Activated T-helper 17 cell treated with anti-CD3 and anti-CD28 coated beads, Interleukin-2, amount 50 U/mL, for 72 hours (primary cell): ENCODE results near the gene IFNB1. TPM values are rescaled to one million over a fixed set of nuclear protein-coding genes. Genes with fewer than 3 reads are reported as not detected.
A peak's percentile ranks its signal among the peaks of the same experiment; 100 is the strongest.

ENCODE experiments used
- ATAC-seq: fragments of 150-1000 bp; cut with Tn5 transposase; replicated peaks from 2 replicates; pipeline ENCODE4 v1.10.0; 2021; ENCODE audit warnings: mild to moderate bottlenecking, moderate library complexity
- H3K27ac Mint-ChIP-seq: one replicate; pipeline ENCODE4 v1.8.0; 2022; ENCODE audit warnings: mixed read lengths
- H3K27me3 Mint-ChIP-seq: one replicate; pipeline ENCODE4 v1.8.0; 2022; ENCODE audit warnings: mixed read lengths
- H3K36me3 Mint-ChIP-seq: one replicate; pipeline ENCODE4 v1.8.0; 2022; ENCODE audit warnings: low read depth, mild to moderate bottlenecking, mixed read lengths
- H3K4me1 Mint-ChIP-seq: one replicate; pipeline ENCODE4 v1.8.0; 2022; ENCODE audit warnings: mixed read lengths
- H3K4me3 Mint-ChIP-seq: one replicate; pipeline ENCODE4 v1.8.0; 2022; ENCODE audit warnings: mild to moderate bottlenecking, mixed read lengths
- H3K9me3 Mint-ChIP-seq: one replicate; pipeline ENCODE4 v1.8.0; 2022; ENCODE audit warnings: mixed read lengths
- total RNA-seq, 2 donors: library from RNA; stranded (reverse); gene quantifications; one replicate each; pipeline ENCODE4 v1.2.3, GENCODE V29; 2022

The IFNB1 gene
- total RNA-seq, 2 donors from 2014 or later: not detected

DNA sequence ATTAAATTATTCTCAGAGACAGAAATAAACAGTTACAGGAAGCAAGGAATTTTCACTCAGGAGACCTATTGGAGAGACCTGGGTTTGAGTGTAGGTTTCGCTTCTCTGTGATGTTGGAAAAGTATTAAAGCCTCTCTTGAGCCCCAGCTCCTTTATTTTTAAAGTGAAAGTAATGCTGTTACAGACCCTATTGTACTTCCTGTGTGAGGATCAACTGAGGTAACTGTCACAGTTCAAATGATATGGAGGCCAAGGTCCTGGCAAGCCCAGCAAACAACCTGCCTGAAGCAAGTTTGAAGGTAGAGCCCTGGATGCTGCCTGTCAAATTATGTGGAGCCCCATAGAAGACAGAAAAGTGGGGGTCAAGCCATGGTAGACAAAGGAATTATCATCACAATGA is 38.4 kb downstream of the IFNB1 start:
- Mint-ChIP-seq H3K27me3 (no peaks in the 10 kb centered on the region), H3K4me3 (no peak overlapping the region), H3K27ac (no peak overlapping the region), H3K36me3 (no peaks in the 10 kb centered on the region), H3K9me3 (no peaks in the 10 kb centered on the region), H3K4me1 (no peaks in the 10 kb centered on the region)
- ATAC-seq: no peak

DNA sequence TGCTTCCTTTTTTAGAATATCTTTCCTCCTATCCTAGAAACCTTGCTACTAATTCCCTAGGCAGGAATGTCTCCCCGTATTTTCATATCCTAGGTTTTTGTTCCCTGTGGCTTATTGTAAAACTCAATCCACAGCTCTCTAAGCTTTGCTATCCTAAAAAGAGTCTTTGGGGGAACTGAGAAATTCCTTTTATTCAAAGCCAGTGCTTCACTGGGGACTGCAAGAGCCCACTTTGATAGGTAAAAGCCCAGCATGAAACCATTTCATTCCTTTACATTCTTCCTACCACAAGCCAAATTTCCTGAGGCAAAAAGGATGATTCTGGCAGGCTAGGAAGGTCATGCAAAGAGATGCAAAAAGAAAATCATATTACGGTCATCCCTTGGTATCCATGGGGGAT is 40.5 kb downstream of the IFNB1 start:
- no peak overlapping the region for H3K4me3 Mint-ChIP-seq
- H3K27ac Mint-ChIP-seq: no peak overlapping the region
- H3K4me1 Mint-ChIP-seq: peaks cover 11% of the 10 kb centered on the region
- no peaks in the 10 kb centered on the region for H3K36me3 Mint-ChIP-seq
- H3K9me3 Mint-ChIP-seq: no peaks in the 10 kb centered on the region
- ATAC-seq: no peak
- H3K27me3 Mint-ChIP-seq: no peaks in the 10 kb centered on the region

DNA sequence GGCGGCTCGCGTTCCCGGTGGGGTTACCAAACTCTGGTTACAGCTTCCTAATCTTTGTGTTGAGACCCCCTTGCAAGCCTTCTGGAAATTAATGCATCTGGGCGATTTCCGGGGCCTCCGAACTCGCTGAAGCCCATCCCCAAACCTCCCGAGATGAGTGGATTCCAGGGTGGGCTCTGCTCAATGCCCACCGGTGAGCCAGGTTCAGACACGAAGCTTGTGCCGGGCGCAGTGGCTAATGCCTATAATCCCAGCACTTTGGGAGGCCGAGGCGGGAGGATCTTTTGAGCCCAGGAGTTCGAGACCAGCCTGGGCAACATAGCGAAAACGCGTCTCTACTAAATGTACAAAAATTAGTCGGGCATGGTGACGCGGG is 45.9 kb downstream of the IFNB1 start:
- Mint-ChIP-seq H3K27me3 (no peaks in the 10 kb centered on the region), H3K36me3 (peaks cover 6% of the 10 kb centered on the region), H3K9me3 (no peaks in the 10 kb centered on the region), H3K4me1 (peaks cover 15% of the 10 kb centered on the region), H3K27ac (peak overlapping the region; percentile 33), H3K4me3 (no peak overlapping the region)
- ATAC-seq: no peak

DNA sequence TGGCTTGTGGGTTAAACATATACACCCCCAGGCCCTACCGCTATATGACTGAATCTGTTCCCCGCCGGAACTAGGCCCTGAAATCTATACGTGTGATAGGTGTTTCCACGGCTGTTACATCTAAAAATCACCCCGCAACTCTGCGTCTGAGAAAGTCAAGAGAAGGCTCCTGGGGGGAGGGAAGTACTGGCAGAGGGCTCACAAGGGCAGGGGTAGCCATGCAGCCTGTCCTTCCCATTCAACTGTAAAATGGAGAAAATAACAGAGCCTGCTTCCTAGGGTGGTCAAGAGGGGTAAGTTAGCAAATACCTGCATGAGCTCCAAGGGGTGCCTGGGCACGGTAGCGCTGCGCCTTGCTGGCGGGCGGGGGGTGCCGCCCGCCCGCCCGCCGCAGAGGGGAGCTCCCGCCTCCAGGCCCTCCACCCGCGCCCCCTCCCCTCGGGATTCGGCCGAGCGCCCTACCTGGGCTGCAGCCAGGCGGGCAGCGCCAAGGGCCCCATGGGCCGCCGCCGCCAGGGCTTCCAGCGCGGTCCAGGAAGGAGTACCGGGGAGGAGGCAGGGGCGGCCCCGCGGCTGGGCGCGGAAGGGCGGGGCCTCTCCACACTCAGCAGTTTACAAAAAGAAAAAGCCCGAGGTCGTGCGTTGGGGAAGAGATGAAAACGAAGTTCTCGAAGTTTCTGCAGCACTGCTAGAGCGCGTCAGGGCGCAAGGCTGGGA is 46.5 kb downstream of the IFNB1 start, which contains the start of gene HACD4:
TSS of gene HACD4 (minus strand) at position 550 of the 717 bp plus-strand sequence. CDS start at position 500, 50 bp downstream.
- Mint-ChIP-seq H3K27ac (peak within 1 kb of the TSS; percentile 33), H3K4me3 (no peak within 1 kb of the TSS), H3K36me3 (peaks cover 12% of the 10 kb centered on the region), H3K4me1 (peaks cover 17% of the 10 kb centered on the region), H3K9me3 (no peaks in the 10 kb centered on the region), H3K27me3 (no peaks in the 10 kb centered on the region)
- ATAC-seq: peak; percentile 78

DNA sequence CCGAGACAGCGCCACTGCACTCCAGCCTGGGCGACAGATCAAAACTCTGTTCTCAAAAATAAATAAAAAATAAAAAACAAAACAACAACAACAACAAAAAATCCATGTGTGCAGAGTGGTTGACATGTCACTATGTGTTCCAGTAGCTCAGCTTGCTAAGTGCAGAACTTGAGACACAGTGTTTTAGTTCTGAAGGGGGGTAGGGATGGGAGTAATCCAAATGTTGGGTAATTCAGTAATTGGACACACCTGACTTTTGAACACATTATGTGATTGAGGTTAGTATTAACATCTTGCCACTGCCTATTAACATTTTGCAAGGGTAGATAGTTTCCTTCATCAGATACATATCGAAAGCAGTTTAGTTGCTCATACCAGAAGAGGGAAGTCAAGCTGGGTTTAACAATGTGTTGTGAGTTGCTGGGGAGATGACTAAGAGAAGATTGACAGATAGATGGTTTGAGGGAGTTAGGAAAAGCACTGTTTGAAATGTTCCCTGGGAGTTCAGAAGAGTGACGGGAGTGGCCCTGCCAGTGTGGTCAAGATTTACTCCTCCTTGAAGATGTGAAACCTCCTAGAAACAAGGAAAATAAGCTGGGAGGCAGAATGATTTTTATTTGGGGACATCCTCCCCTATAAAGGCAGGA is 47.2 kb downstream of the IFNB1 start:
- H3K27ac Mint-ChIP-seq: no peak overlapping the region
- peaks cover 17% of the 10 kb centered on the region for H3K4me1 Mint-ChIP-seq
- H3K4me3 Mint-ChIP-seq: no peak overlapping the region
- H3K36me3 Mint-ChIP-seq: peaks cover 18% of the 10 kb centered on the region
- ATAC-seq: peak; percentile 83
- no peaks in the 10 kb centered on the region for H3K27me3 Mint-ChIP-seq
- no peaks in the 10 kb centered on the region for H3K9me3 Mint-ChIP-seq

DNA sequence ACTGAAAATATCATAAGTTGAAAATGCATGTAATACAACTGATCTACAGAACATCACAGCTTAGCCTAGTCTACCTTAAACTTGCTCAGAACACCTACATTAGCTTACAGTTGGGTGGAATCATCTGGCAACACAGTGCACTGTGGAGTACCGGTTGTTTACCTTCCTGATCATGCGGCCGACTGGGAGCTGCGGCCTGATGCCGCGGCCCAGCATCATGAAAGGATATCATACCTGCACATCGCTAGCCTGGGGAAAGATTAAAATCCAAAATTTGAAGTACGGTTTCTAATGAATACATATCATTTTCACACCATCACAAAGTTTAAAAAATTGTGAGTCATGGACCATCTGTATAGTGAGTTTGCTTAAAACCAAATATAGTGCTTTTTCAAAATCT is 48.1 kb downstream of the IFNB1 start:
- H3K4me3 Mint-ChIP-seq: no peak overlapping the region
- H3K4me1 Mint-ChIP-seq: peaks cover 17% of the 10 kb centered on the region
- peaks cover 23% of the 10 kb centered on the region for H3K36me3 Mint-ChIP-seq
- H3K27me3 Mint-ChIP-seq: no peaks in the 10 kb centered on the region
- H3K9me3 Mint-ChIP-seq: no peaks in the 10 kb centered on the region
- no peak overlapping the region for H3K27ac Mint-ChIP-seq
- no peak for ATAC-seq

DNA sequence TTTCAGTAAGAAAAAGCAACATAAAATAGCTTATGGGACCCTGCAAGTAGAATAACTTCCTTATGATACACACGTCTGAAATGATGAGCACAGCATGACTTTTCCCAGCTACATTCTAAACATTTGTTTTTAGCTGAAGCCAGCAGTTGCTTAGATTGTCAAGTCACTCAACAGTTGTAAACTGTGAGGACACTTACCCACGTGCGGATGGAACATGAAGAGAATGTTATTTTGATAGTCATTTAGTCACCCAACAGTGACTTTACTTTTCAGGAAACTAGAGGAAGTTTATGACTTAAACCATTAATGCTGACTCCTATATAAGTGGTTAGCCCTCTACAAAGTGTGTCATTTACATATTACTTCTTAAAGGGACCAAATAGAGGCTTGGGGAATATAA is 49.3 kb downstream of the IFNB1 start:
- Mint-ChIP-seq H3K4me3 (peak overlapping the region; percentile 18), H3K4me1 (peaks cover 17% of the 10 kb centered on the region), H3K9me3 (no peaks in the 10 kb centered on the region), H3K27ac (no peak overlapping the region), H3K36me3 (peaks cover 34% of the 10 kb centered on the region), H3K27me3 (no peaks in the 10 kb centered on the region)
- ATAC-seq: peak; percentile 36

DNA sequence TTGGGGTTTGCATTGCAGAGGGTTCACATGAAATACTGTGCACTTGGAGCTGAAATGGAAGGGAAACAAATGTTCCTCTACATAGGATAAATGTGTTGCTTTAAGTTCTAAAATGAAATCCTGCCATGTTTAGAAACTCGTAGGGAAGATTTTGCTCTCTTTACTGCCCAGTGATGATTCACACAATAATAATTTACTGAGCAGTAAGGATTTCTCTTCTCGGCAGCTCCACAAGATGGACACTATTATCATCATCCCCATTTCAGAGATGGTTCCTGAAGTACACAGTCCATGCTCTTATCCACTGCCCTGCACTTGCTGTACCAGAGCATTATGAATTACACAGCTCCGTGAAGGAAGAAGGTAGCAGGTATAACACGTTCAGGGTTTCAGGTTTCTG is 50.4 kb downstream of the IFNB1 start:
- no peak for ATAC-seq
- peaks cover 6% of the 10 kb centered on the region for H3K4me1 Mint-ChIP-seq
- H3K36me3 Mint-ChIP-seq: peaks cover 41% of the 10 kb centered on the region
- no peak overlapping the region for H3K4me3 Mint-ChIP-seq
- no peak overlapping the region for H3K27ac Mint-ChIP-seq
- H3K9me3 Mint-ChIP-seq: no peaks in the 10 kb centered on the region
- H3K27me3 Mint-ChIP-seq: no peaks in the 10 kb centered on the region

Other genes starting within 250 kb of the IFNB1 start
- gene HACD4, start 46.3 kb downstream of the IFNB1 start, total RNA-seq: 1 to 10 TPM; 2.9 to 4.1 TPM
- gene IFNW1, start 63.9 kb upstream of the IFNB1 start, total RNA-seq: not detected
- not detected for gene IFNA21, start 88.7 kb upstream of the IFNB1 start, total RNA-seq
- not detected for gene IFNA4, start 109.6 kb upstream of the IFNB1 start, total RNA-seq
- gene IFNA7, start 124.3 kb upstream of the IFNB1 start, total RNA-seq: not detected
- gene IFNA10, start 129.2 kb upstream of the IFNB1 start, total RNA-seq: not detected
- gene IFNA16, start 139.4 kb upstream of the IFNB1 start, total RNA-seq: not detected
- gene IFNA17, start 150.3 kb upstream of the IFNB1 start, total RNA-seq: not detected
- gene IFNA14, start 162.1 kb upstream of the IFNB1 start, total RNA-seq: not detected
- not detected for gene IFNA5, start 227.4 kb upstream of the IFNB1 start, total RNA-seq